ENCODE data around the gene MST1. TPM values are rescaled to one million over a fixed set of nuclear protein-coding genes. Genes with fewer than 3 reads are reported as not detected.

MST1 gene
- total RNA-seq, 2 experiments from 2014 or later, result 12.5 to 24.2 TPM

- H3K79me2 ChIP-seq (ENCODE audit: insufficient read depth, low read depth, low read length), result no peaks in the 10 kb centered on the region
- DNase-seq (ENCODE audit: low spot score), result no peak
- H3K27ac ChIP-seq (ENCODE audit: low read depth, low read length, poor library complexity, severe bottlenecking), result no peak overlapping the region
- no peaks in the 10 kb centered on the region for H3K9me2 ChIP-seq (ENCODE audit: insufficient read depth, low read length)
- H3K4me1 ChIP-seq (ENCODE audit: insufficient read depth, low read length, poor library complexity, severe bottlenecking), result no peaks in the 10 kb centered on the region
- no peaks in the 10 kb centered on the region for H4K20me1 ChIP-seq (ENCODE audit: insufficient read depth, low read length)
- no peak overlapping the region for H3K4me3 ChIP-seq (ENCODE audit: low read depth, low read length, poor library complexity, severe bottlenecking)
- H3K4me2 ChIP-seq (ENCODE audit: low read length), result no peak overlapping the region
- intact Hi-C loops (cut with micrococcal nuclease; ENCODE audit: unreplicated experiment), result no loop called here
- H3K36me3 ChIP-seq (ENCODE audit: insufficient read depth, low read length), result no peaks in the 10 kb centered on the region
- CTCF ChIA-PET (ENCODE audit: unreplicated experiment), result no interaction called here
- no peaks in the 10 kb centered on the region for H3K9me3 ChIP-seq (ENCODE audit: low read length)
- TF ChIP-seq EZH2phosphoT487 (IDR thresholded peaks at IDR 0.05; ENCODE audit: borderline replicate concordance, low read depth, low read length), result no peak
- TF ChIP-seq CTCF (conservative IDR thresholded peaks at IDR 0.05; ENCODE audit: low read length), result no peak
- POLR2A ChIA-PET, result no interaction called here
- no peak overlapping the region for H2AFZ ChIP-seq (ENCODE audit: low read length)
- no TSS peak for BruUV-seq (replicated peaks)
Measured at GRCh38 chr3:49638445-49638844, 50.8 kb downstream of the MST1 start.

- intact Hi-C loops (cut with micrococcal nuclease; ENCODE audit: unreplicated experiment), result no loop called here
- Histone ChIP-seq H3K27ac (ENCODE audit: low read depth, low read length, poor library complexity, severe bottlenecking) (no peak overlapping the region), H3K4me2 (ENCODE audit: low read length) (no peak overlapping the region), H3K36me3 (ENCODE audit: insufficient read depth, low read length) (no peaks in the 10 kb centered on the region), H3K9me3 (ENCODE audit: low read length) (no peaks in the 10 kb centered on the region; the same call in 1 of the 2 replicates), H3K4me1 (ENCODE audit: insufficient read depth, low read length, poor library complexity, severe bottlenecking) (no peaks in the 10 kb centered on the region), H3K4me3 (ENCODE audit: low read depth, low read length, poor library complexity, severe bottlenecking) (no peak overlapping the region), H2AFZ (ENCODE audit: low read length) (no peak overlapping the region), H3K79me2 (ENCODE audit: insufficient read depth, low read depth, low read length) (no peaks in the 10 kb centered on the region), H3K9me2 (ENCODE audit: insufficient read depth, low read length) (no peaks in the 10 kb centered on the region), H4K20me1 (ENCODE audit: insufficient read depth, low read length) (no peaks in the 10 kb centered on the region)
- no peak for DNase-seq (ENCODE audit: low spot score)
- CTCF ChIA-PET (ENCODE audit: unreplicated experiment), result no interaction called here
- no peak for TF ChIP-seq EZH2phosphoT487 (IDR thresholded peaks at IDR 0.05; ENCODE audit: borderline replicate concordance, low read depth, low read length)
- TF ChIP-seq CTCF (conservative IDR thresholded peaks at IDR 0.05; ENCODE audit: low read length), result no peak
- POLR2A ChIA-PET, result interaction anchor here (0.5 kb wide), 1 partner anchor 450 kb away, joined by 3 read pairs; no protein-coding TSS in a partner anchor
- BruUV-seq (replicated peaks), result no TSS peak
Measured at GRCh38 chr3:49636883-49637609, 52.2 kb downstream of the MST1 start.

GRCh38 chr3:49634736-49635135 is 54.5 kb downstream of the MST1 start:
- Histone ChIP-seq H3K36me3 (ENCODE audit: insufficient read depth, low read length) (no peaks in the 10 kb centered on the region), H2AFZ (ENCODE audit: low read length) (no peak overlapping the region), H3K27ac (ENCODE audit: low read depth, low read length, poor library complexity, severe bottlenecking) (no peak overlapping the region), H4K20me1 (ENCODE audit: insufficient read depth, low read length) (no peaks in the 10 kb centered on the region), H3K4me3 (ENCODE audit: low read depth, low read length, poor library complexity, severe bottlenecking) (no peak overlapping the region), H3K4me2 (ENCODE audit: low read length) (no peak overlapping the region), H3K9me3 (ENCODE audit: low read length) (peaks cover 6% of the 10 kb centered on the region; the same call in 1 of the 2 replicates), H3K9me2 (ENCODE audit: insufficient read depth, low read length) (no peaks in the 10 kb centered on the region), H3K79me2 (ENCODE audit: insufficient read depth, low read depth, low read length) (no peaks in the 10 kb centered on the region), H3K4me1 (ENCODE audit: insufficient read depth, low read length, poor library complexity, severe bottlenecking) (no peaks in the 10 kb centered on the region)
- no TSS peak for BruUV-seq (replicated peaks)
- intact Hi-C loops (cut with micrococcal nuclease; ENCODE audit: unreplicated experiment), result no loop called here
- TF ChIP-seq CTCF (conservative IDR thresholded peaks at IDR 0.05; ENCODE audit: low read length), result no peak
- TF ChIP-seq EZH2phosphoT487 (IDR thresholded peaks at IDR 0.05; ENCODE audit: borderline replicate concordance, low read depth, low read length), result no peak
- DNase-seq (ENCODE audit: low spot score), result no peak
- CTCF ChIA-PET (ENCODE audit: unreplicated experiment), result no interaction called here
- POLR2A ChIA-PET, result no interaction called here

All from OCI-LY7 (cell line).